Stimulated activated CD4-positive, alpha-beta T cell treated with anti-CD3 and anti-CD28 coated beads, Interleukin-15, amount 100 ng/mL, for 1 hour (primary cell): ENCODE results near the gene CPXM1.

ENCODE experiments used
- DNase-seq, 2 donors: peaks; one replicate each; pipeline ENCODE4 v3.0.0-alpha.2; 2020; ENCODE audit warnings: low read depth in 1 of 2, low spot score in 1 of 2

Gene CPXM1

DNA sequence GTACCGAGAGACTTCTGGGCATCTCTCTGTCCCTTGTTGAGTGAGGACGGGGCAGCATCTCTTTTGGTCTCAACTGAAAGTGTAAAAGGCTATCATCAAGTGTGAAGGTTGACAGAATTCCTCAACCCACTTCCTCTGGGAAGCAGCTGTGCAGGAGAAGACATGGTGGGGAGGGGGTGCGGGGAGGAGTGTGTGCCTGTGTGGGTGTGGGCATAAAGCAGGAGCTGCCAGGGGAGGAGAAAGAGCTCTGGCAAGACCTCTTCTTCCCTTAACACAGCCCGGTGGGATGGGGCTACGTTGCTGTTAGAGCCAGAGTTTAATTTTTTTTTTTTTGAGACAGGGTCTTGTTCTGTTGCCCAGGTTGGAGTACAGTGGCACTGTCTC, 31.8 kb downstream of the CPXM1 start:
- DNase-seq = no peak

DNA sequence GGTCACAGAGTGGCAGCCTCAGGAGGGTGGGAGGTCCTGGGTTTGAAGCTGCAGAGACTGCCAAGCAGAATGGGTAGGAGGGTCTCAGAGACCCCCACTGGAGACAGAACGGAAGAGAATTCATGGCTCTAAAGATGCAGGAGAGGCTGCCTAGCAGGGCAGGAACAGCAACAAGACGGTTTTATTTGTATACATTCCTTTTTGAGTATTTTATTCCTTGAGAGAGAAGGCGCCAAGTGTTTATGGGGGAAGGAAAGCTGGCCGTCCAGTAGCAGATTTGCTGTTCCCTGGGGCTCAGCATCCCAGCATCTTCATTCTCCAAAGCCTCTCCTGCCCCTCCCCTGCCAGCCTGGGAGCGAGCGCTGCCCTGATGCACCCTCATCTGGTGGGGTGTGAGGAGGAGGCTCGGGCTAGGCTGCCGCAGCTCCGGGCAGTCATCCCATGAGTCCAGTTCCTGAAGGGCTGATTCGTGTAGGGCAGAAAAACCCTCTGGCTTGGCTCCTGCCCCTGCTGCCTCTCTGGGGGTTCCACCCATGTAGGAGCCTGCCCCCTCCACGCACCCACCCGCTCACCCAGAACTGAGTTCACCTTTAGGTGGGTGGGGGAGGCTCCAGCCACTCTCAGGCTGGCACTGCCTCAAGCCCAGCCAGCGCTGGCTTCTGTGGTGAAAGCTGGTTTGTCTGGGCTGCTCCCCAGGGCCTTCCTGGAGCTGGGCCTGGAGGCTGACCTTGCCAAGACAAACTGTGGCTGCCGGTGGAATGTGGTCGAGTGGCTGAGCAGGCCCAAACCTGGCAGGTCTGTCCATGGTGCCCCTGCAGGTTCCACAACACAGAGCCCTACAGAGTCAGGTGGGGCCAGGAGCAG, 32.4 kb downstream of the CPXM1 start:
- no peak for DNase-seq

GRCh38 chr20:2763186-2763585, 37.2 kb downstream of the CPXM1 start:
- DNase-seq = no peak

DNA sequence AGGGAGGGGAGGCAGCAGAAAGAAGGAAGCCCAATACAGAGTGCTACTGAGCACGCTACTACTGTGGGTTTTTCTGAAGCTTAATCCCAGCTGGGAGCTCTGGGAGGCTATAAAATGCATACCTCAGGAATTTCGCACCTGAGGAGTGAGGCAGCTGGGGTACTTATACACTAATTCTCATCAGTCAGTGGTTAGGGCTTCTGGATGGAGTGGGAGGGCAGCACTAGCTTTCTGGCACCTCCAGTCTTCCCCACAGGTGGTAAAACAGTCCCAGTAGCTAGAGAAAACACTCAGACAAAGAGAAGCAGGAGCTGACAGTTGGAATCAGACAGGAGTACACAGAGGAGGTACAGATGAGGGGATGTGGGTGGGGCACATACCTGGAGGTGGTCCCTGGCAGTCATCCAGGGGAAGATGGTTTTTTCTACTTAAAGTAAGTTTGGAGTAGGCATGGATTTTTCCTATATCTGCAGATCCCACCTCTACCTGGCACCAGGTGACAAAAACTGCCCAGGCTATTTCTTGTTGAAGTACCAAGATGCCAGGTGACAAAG, 37.8 kb downstream of the CPXM1 start:
- no peak for DNase-seq

DNA sequence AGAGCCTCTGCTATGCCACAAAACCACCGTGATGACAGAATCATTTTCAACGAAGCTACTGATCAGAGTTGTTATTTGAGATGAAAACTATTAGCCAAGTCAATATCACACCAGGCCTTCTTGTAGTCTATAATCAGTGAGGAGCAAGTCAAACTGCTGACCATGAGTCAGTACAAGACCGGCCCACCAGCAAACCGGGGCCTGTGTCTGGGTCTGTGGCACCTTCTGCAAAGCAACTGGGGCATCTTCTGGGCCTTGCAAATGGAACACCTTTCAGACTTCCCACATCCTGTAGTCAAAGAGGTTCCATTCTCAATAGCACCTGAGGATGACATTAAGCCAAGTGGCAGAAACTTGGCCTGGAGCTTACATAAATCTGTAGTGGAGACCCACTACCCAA, 38.5 kb downstream of the CPXM1 start:
- no peak for DNase-seq

- DNase-seq = no peak
Observed at GRCh38 chr20:2760952-2761305, 39.5 kb downstream of the CPXM1 start.

GRCh38 chr20:2760297-2760951, 40.0 kb downstream of the CPXM1 start:
- DNase-seq = no peak

GRCh38 chr20:2759603-2760296, 40.7 kb downstream of the CPXM1 start:
- no peak for DNase-seq

DNA sequence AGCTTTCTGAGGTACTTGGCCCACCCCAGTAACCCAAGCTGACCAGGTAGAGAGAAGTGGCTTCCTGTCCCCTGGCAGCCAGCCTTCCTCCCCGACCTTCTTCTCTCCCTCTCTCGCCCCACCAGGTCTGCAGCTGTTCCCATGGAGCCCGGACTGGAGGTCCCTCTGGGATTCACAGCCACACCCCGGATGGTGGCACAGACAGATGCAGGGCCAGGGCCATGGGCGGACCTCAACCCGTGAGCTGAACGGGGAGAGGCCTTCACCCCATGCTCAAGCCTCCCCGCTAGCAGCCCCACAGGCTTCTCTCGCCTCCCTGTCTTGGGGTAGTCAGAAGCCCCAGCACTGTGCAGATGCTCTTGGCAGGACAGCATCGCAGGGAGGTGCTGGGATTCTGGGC, 41.3 kb downstream of the CPXM1 start:
- no peak for DNase-seq

DNA sequence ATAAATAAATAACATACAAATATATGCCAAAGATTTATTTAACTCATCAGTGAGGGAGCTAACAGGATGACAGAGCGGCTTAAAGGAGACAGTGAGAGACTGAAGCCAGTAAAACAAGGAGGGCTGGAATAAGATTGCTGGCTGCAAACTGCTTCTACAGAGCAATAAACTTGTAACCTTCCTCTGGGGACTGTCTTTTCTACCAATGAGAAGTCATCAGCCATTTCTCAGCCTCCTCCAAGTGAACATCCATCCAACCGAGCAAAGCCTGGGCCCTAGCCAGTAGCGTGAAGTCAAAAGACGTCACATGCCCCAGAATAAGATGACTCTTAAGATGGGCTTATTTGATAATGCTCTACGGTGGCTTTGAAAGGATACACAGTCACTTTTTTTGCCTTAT, 42.5 kb downstream of the CPXM1 start:
- DNase-seq = no peak

DNA sequence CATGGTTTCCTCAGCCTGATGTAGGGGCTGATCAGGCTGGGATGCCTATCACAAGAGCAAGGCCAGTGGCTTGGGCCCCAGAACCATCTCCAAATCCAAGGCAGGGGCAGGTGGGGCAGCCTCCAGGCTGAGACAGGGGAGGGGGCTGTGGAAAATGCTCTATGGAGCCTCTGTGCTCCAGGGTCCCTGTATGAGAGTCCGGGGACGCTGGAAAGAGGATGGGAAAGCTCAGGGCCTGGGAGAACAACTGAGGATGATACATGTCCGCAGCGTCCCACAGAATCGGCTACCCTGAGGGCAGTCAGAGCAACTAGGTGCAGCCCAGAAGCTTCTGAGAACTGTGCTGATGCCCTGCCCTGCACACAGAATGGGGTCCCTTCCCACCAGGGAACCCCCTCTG, 43.4 kb downstream of the CPXM1 start:
- no peak for DNase-seq

DNA sequence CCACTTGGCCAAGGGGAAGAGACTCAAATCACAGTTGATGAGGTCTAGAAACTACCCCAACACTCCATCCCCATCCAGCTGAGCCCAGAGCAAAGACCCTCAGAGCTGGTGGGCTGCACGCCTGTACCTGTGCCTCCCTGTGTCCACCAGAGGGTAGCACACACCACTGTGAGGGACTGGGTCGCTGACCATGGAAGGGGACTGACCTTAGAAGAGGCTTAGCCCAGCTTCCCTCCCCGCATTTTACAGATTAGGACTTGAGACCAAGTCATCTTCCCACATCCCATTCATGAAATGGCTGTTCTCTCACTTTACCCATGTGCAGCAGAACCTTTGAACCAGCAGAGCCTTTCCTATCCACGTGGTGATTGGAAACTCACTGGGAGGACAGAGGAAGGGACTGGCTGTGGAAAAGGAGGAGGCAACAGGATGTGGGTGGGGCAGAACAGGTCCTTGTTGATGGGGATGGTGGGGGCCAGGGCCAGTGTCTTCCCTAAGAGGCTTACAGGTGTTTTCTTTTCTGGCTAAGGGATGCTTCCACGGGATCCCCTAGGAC, 44.3 kb downstream of the CPXM1 start:
- DNase-seq = no peak

- no peak for DNase-seq
Observed at GRCh38 chr20:2755451-2756055, 44.9 kb downstream of the CPXM1 start.

DNA sequence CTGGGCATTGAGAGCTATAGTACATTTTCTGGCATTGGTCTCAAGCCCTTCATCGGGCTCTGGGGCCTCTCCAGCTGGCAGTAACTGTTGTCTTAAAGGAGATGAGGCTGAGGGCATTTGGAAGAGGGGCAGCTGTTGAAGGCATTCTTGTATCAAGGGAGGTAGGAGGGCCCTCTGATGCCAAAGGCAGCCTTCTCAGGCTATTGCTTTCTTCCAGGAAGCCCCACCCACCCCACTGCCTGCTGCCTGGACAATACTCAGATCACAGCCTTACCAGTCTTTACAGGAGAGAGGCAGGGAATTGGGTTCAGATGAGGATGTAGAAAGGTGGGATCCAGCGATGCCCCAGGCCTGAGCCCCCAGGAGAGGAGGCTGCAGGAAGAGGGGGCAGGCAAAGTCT, 46.0 kb downstream of the CPXM1 start:
- DNase-seq = no peak

DNA sequence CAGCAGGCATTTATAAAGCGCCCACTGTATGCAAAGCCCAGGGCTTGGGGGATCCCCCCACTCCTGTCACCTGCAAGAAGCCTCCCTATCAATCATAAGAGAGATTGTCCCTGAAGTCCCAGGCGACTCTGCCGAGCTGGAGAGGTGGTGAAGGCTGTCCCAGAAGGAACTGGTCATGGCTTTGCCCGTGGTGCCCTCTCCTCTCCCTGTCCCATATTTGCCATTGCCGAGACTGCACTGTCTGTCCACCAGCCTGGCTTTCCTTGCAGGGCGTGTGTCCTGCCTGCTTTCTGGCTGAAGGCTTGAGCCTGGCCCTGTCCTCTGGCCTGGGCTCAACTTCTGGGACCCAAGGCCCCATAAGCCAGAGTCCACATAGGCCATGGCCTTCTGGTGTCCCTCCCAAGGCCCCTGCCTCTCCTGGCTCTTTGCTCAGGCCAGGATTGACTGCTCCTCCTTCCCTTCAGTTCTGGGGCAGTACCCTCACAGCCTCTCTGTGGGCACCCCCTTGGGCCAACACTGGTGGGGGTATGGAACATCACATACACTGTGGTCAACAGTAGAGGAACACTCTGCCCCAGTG, 46.9 kb downstream of the CPXM1 start:
- DNase-seq = no peak

- DNase-seq = peak in 1 of 2 donors; percentile 11
Observed at GRCh38 chr20:2752567-2753460, 47.6 kb downstream of the CPXM1 start.

DNA sequence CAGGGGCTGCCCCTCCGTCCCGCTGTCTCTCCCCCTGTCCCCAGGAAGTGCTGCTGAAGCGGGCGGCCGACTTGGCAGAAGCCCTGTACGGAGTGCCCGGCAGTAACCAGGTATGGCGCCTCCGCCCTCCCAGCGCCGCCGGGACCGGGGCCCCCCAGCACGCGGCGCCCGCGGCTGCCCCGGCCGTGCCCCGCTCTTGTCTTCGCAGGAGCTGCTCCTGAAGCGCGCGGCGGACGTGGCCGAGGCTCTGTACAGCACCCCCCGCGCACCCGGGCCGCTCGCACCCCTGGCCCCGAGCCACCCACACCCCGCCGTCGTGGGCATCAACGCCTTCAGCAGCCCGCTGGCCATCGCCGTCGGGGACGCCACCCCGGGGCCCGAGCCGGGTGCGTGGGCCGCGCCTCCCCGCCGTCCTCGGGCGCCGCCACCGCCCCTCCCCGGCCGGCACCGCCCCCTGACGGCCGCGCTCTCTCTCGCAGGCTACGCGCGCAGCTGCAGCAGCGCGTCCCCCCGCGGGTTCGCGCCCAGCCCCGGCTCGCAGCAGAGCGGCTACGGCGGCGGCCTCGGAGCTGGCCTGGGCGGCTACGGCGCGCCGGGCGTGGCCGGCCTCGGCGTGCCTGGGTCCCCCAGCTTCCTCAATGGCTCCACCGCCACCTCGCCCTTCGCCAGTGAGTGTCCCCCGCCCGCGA, 48.4 kb downstream of the CPXM1 start:
- DNase-seq = peak in 1 of 2 donors; percentile 48

DNA sequence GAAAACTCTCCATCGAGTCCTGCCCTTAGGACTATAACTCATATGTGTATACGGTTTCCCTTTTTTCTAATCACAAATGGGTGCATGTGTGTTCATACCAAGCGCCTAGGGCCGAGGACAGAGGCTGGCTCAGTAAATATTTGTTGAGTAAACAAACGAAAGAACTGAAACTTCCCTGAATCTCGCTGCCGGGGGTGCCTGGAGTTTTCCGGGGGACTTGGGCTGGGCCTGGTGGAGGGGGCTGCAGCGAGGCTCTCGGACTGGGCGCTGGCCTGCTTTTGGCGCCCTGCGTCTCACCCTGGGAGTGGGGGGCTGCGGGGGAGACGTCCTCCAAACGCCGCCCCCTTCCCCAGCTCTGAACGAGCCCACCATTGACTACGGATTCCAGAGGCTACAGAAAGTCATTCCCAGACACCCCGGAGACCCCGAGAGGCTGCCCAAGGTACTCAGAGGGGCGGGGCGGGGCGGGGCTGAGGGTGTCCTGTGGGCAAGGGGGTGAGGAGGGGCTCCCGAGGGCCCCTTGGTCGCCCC, 49.0 kb downstream of the CPXM1 start:
- DNase-seq = no peak
